ENCODE results near the gene ADAM10. TPM values are rescaled to one million over a fixed set of nuclear protein-coding genes. Genes with fewer than 3 reads are reported as not detected.

ADAM10 gene
- total RNA-seq, 1 donor from 2014 or later = 287 TPM

DNA sequence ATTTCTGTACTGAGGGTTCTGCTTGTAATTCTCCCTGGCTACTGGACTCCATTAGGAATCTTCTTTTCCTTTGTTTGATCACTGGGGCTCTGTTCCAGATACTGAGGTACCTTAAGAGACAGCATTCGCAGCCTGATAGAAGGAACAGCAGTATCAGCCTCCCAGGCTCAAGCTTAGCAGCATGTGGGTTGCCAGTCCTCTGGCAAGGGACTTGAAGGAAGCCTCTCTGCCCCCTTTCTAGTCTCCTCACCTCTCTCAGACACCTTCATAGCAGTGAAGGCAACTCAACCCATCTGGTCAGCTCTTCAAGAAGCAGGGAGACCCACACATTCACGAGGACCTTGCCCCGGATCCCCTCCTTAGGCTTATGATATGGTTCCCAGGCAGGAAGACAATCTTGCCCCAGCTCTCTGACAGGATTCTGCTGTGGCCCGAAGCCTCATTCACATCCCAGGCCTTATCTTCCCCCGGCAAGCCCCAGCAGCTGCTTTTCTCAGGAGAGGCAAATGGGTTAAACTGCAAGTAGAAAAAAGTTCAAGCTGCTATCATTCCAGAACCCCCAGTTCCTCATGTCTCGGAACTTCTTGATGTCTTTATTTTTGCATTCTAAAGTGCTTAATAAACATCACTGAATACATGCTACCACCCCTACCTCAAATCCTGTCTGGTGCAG, 164.6 kb downstream of the ADAM10 start:
- peaks cover 5% of the 10 kb centered on the region for H3K9me3 Mint-ChIP-seq (ENCODE audit: unreplicated experiment)
- no peak for DNase-seq (ENCODE audit: low spot score)
- peaks cover 15% of the 10 kb centered on the region for H3K4me1 Mint-ChIP-seq (ENCODE audit: unreplicated experiment)
- TF ChIP-seq, protein P1, sequence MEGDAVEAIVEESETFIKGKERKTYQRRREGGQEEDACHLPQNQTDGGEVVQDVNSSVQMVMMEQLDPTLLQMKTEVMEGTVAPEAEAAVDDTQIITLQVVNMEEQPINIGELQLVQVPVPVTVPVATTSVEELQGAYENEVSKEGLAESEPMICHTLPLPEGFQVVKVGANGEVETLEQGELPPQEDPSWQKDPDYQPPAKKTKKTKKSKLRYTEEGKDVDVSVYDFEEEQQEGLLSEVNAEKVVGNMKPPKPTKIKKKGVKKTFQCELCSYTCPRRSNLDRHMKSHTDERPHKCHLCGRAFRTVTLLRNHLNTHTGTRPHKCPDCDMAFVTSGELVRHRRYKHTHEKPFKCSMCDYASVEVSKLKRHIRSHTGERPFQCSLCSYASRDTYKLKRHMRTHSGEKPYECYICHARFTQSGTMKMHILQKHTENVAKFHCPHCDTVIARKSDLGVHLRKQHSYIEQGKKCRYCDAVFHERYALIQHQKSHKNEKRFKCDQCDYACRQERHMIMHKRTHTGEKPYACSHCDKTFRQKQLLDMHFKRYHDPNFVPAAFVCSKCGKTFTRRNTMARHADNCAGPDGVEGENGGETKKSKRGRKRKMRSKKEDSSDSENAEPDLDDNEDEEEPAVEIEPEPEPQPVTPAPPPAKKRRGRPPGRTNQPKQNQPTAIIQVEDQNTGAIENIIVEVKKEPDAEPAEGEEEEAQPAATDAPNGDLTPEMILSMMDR (IDR thresholded peaks at IDR 0.05; ENCODE audit: unreplicated experiment) = no peak
- no peak overlapping the region for H3K4me3 Mint-ChIP-seq (ENCODE audit: unreplicated experiment)
- H3K36me3 Mint-ChIP-seq (ENCODE audit: low read depth, unreplicated experiment) = no peaks in the 10 kb centered on the region
- H3K27me3 Mint-ChIP-seq (ENCODE audit: unreplicated experiment) = peaks cover 4% of the 10 kb centered on the region
- no peak overlapping the region for H3K27ac Mint-ChIP-seq (ENCODE audit: unreplicated experiment)

DNA sequence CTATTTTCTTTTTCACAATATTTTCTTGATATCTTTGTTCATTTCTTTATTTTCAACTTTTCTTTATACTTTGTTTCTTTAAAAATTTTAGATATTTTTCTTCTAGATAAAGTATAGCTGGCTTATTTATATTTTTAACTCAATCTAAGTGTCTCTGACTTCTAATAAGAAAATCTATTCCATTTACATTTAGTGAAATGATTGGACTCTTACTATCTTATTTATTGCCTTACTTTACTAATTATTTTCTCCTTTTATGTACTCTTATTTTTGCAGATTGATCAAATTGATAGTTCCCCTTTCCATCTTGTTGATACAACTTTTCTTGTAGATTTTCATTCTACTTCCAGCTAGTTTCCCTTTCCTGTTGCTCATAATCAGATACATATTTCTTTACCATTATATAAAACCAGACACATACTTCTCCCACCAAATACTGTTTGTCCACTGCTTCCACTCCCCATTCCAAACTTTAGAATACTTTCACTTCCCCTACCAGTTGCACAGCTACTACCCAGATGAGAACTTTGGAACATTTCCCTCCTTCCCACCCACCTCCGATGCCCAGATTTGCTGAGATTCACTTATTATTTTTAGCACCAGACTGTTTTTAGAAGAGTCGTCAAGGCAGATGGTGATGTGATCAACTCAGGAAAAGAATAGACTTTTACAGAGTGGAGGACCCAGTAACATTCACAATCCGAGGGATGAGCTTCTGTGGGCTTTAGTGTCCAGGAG, 166.2 kb downstream of the ADAM10 start:
- no peak overlapping the region for H3K4me3 Mint-ChIP-seq (ENCODE audit: unreplicated experiment)
- no peak overlapping the region for H3K27ac Mint-ChIP-seq (ENCODE audit: unreplicated experiment)
- TF ChIP-seq, protein P1 (IDR thresholded peaks at IDR 0.05; ENCODE audit: unreplicated experiment) = no peak
- peaks cover 4% of the 10 kb centered on the region for H3K27me3 Mint-ChIP-seq (ENCODE audit: unreplicated experiment)
- peaks cover 5% of the 10 kb centered on the region for H3K9me3 Mint-ChIP-seq (ENCODE audit: unreplicated experiment)
- no peaks in the 10 kb centered on the region for H3K36me3 Mint-ChIP-seq (ENCODE audit: low read depth, unreplicated experiment)
- peaks cover 8% of the 10 kb centered on the region for H3K4me1 Mint-ChIP-seq (ENCODE audit: unreplicated experiment)
- no peak for DNase-seq (ENCODE audit: low spot score)

DNA sequence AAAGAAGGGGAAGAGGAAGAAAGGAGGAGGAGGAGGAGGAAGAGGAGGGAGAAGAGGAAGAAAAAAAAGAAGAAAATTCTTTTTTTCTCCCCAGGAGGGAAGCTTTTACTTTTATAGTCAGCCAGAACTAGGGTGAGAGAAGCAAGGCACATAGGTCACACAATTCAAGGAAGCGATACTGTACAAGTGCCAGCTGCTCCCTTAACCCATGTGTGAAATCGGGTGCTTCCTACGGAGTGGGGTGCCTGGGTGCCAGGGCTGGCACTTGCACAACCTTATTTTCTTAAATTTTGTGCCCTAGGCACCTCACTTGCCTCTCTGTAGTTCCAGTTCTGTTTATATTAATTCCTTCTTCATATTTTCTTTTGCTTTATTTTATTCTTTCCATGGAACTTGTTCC, 167.3 kb downstream of the ADAM10 start:
- TF ChIP-seq, protein P1 (IDR thresholded peaks at IDR 0.05; ENCODE audit: unreplicated experiment) = no peak
- peaks cover 4% of the 10 kb centered on the region for H3K27me3 Mint-ChIP-seq (ENCODE audit: unreplicated experiment)
- H3K4me3 Mint-ChIP-seq (ENCODE audit: unreplicated experiment) = no peak overlapping the region
- H3K36me3 Mint-ChIP-seq (ENCODE audit: low read depth, unreplicated experiment) = no peaks in the 10 kb centered on the region
- no peak for DNase-seq (ENCODE audit: low spot score)
- peaks cover 8% of the 10 kb centered on the region for H3K4me1 Mint-ChIP-seq (ENCODE audit: unreplicated experiment)
- no peak overlapping the region for H3K27ac Mint-ChIP-seq (ENCODE audit: unreplicated experiment)
- H3K9me3 Mint-ChIP-seq (ENCODE audit: unreplicated experiment) = peaks cover 5% of the 10 kb centered on the region

DNA sequence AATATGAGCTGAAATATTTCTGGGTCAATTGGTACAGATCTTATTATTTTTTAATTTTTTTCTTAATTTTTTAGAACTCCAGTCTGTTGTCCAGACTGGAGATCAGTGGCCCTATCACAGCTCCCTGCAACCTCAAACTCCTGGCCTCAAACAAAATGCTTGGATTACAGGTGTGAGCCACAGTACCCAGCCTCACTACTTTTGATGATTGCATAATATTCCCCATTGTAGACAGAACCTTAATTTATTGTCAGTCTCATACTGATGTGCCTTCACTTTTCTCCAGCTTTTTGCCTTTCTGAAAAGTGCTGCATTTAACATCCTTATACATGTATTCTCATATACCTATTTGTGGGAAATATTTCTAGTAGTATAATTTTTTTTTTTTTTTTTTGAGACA, 172.8 kb downstream of the ADAM10 start:
- H3K4me1 Mint-ChIP-seq (ENCODE audit: unreplicated experiment) = no peaks in the 10 kb centered on the region
- no peaks in the 10 kb centered on the region for H3K9me3 Mint-ChIP-seq (ENCODE audit: unreplicated experiment)
- H3K4me3 Mint-ChIP-seq (ENCODE audit: unreplicated experiment) = no peak overlapping the region
- DNase-seq (ENCODE audit: low spot score) = no peak
- H3K36me3 Mint-ChIP-seq (ENCODE audit: low read depth, unreplicated experiment) = no peaks in the 10 kb centered on the region
- peaks cover 5% of the 10 kb centered on the region for H3K27me3 Mint-ChIP-seq (ENCODE audit: unreplicated experiment)
- TF ChIP-seq, protein P1 (IDR thresholded peaks at IDR 0.05; ENCODE audit: unreplicated experiment) = no peak
- H3K27ac Mint-ChIP-seq (ENCODE audit: unreplicated experiment) = no peak overlapping the region

Data from endothelial cell (in vitro differentiated cells).